BJ (cell line): ENCODE data around the gene UBAC2. TPM values are rescaled to one million over a fixed set of nuclear protein-coding genes. Genes with fewer than 3 reads are reported as not detected.

ENCODE experiments used
- CTCF ChIA-PET: fragments of 350-600 bp; formaldehyde crosslinking; extraction: SDS; loops from one replicate; lab custom pipeline; 2021; ENCODE audit warnings: antibody characterized with exemption, inconsistent platforms; lab: Yijun Ruan, JAX
- POLR2A ChIA-PET: fragments of 300-600 bp; sonication (Branson Sonifier 250); formaldehyde crosslinking; extraction: SDS; loops from one replicate; lab custom pipeline; 2021; ENCODE audit warnings: antibody characterized with exemption; lab: Charles Lee
- DNase-seq: peaks from one replicate; pipeline ENCODE4 v3.0.0-alpha.2; 2011; ENCODE audit warnings: low read depth
- H3K27me3 ChIP-seq: 2 replicates; pipeline ENCODE4 v1.6.0; 2011; ENCODE audit warnings: low read length; ENCODE audit not compliant: control insufficient read depth, insufficient read depth
- H3K36me3 ChIP-seq: 2 replicates; pipeline ENCODE4 v1.5.1; 2011; ENCODE audit warnings: low read length; ENCODE audit not compliant: control insufficient read depth, insufficient read depth
- H3K4me3 ChIP-seq: 2 replicates; pipeline ENCODE4 v1.5.1; 2011; ENCODE audit warnings: low read depth, mild to moderate bottlenecking, control low read depth, low read length
- polyA plus RNA-seq: library from polyadenylated mRNA; depleted of rRNA; stranded (reverse); fragments of >200 nt; gene quantifications from 2 replicates; pipeline ENCODE4 v1.2.3, GENCODE V29; 2011
- TF ChIP-seq, protein P1 (sequence below): IDR thresholded peaks from 2 replicates; pipeline ENCODE4 v1.5.1; 2011; ENCODE audit warnings: low read depth, mild to moderate bottlenecking, control low read depth, inconsistent platforms, low read length, moderate library complexity; ENCODE audit not compliant: insufficient read depth

Gene UBAC2
- polyA plus RNA-seq, 1 experiment = 84.7 TPM

DNA sequence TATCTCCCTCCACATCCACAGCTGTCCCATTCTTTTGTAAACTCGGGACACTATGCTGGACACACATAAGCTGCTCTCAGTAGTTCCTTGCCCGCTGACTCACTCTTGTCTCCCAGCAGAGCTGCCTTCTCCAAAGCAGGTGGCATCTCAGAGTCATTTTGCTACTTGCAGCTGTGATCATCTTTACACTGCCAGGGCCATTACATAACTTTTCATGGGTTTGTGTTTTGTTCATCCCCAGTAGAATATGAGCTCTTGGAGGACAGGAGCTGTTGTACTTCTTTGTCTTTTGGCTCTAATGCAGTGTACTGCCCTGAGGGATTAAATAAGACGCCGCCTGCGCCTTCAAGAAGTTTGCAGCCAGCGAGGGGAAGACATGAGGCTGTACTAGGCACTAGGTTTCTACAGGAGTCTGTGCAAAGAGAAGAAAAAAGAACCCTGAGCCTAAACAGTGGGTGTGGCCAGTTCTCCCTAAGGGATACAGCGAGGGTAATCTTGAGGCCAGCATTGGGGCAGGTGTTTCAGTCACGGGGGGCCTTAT lies 147.3 kb downstream of the UBAC2 start:
- ChIA-PET POLR2A (no interaction called here), CTCF (interaction anchor here (0.6 to 1.5 kb wide), 2 partner anchors 10 to 1172 kb away, joined by 3 to 4 read pairs; no protein-coding TSS in a partner anchor)
- peaks cover 8% of the 10 kb centered on the region for H3K36me3 ChIP-seq
- H3K27me3 ChIP-seq = no peaks in the 10 kb centered on the region
- no peak for DNase-seq
- TF ChIP-seq, protein P1, sequence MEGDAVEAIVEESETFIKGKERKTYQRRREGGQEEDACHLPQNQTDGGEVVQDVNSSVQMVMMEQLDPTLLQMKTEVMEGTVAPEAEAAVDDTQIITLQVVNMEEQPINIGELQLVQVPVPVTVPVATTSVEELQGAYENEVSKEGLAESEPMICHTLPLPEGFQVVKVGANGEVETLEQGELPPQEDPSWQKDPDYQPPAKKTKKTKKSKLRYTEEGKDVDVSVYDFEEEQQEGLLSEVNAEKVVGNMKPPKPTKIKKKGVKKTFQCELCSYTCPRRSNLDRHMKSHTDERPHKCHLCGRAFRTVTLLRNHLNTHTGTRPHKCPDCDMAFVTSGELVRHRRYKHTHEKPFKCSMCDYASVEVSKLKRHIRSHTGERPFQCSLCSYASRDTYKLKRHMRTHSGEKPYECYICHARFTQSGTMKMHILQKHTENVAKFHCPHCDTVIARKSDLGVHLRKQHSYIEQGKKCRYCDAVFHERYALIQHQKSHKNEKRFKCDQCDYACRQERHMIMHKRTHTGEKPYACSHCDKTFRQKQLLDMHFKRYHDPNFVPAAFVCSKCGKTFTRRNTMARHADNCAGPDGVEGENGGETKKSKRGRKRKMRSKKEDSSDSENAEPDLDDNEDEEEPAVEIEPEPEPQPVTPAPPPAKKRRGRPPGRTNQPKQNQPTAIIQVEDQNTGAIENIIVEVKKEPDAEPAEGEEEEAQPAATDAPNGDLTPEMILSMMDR = no peak
- H3K4me3 ChIP-seq = no peak overlapping the region

DNA sequence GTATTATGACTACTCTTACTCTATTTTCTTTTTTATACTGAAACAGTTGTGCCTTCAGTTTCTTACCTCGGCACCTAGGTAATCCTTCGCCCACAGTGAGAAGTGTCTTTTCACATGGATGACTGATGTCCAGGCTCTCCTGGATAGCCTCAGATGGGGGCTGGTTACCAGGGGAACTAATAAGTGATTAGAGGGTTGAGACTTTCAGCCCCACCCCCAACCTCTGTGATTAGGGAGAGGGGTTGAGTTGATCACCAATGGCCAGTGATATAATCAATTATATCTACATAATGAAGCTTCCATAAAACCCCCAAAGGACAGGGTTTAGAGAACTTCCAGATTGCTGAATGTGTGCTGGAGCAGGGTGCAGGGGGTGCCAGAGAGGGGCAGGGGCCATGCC lies 149.5 kb downstream of the UBAC2 start:
- no peak for DNase-seq
- TF ChIP-seq, protein P1 = no peak
- ChIA-PET POLR2A (no interaction called here), CTCF (no interaction called here)
- Histone ChIP-seq H3K36me3 (peaks cover 7% of the 10 kb centered on the region), H3K4me3 (no peak overlapping the region), H3K27me3 (no peaks in the 10 kb centered on the region)

DNA sequence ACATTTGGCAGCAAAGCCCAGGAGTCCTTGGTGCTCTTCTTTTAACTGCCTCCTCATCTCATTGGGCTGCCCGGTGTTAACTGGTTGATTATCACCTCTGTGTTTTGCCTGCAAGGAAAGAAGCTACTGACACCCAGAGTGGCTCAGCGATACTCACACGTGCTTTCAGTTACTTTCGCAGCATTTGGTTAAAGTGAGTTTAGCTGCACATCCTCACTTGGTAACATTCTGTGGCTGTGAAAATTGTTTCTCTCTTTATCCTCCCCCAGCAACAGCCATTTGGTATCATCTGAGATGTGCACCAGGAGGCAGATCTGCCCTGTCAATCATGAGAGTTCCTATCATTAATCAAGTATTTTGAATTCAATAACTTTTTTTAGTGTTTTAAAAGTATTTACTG lies 151.1 kb downstream of the UBAC2 start:
- H3K4me3 ChIP-seq = no peak overlapping the region
- peaks cover 9% of the 10 kb centered on the region for H3K36me3 ChIP-seq
- ChIA-PET POLR2A (no interaction called here), CTCF (interaction anchor here (1.0 kb wide), 1 partner anchor 36 kb away, joined by 4 read pairs; no protein-coding TSS in a partner anchor)
- H3K27me3 ChIP-seq = no peaks in the 10 kb centered on the region
- TF ChIP-seq, protein P1 = no peak
- DNase-seq = no peak

DNA sequence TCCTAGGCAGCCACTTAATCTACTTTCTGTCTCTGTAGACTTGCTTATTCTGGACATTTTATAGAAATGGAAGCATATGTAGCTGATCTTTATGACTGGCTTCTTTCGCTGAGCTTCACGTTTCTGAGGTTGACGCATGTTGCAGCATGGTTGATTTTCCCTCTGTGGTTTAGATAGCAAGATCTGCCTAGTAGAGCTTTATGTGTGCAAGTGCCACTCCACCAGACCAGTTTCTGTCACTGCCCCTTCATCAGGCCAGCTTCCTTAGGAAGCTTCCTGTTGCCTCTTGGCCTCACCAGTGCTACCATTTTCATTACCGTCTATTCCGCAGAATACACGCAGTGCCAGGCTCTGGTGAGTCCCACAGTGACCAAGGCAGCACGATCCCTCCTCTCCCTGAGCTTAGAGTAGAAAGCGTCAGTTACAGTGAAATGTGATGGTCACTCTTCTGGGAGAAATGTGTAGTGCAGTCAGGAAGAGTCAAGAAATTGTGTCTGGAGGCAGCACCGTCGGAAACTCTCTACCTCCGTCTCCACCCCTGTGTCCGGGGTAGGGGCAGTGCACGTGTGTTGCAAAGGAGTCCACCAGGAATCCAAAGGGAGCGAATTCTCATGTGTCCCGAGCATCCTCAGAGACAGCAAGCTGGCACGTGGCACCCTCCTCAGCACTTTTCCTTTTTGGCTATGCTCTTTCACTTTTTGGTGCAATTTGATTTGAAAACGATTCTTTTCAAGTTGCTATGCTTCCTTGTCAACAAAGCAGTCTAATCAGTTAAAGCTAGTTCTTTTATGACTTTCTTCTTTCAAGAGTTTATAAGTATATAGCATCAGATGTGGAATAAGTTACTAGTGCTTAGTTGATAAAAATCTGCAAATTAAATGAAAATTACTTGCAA lies 151.9 kb downstream of the UBAC2 start:
- no peak overlapping the region for H3K4me3 ChIP-seq

DNA sequence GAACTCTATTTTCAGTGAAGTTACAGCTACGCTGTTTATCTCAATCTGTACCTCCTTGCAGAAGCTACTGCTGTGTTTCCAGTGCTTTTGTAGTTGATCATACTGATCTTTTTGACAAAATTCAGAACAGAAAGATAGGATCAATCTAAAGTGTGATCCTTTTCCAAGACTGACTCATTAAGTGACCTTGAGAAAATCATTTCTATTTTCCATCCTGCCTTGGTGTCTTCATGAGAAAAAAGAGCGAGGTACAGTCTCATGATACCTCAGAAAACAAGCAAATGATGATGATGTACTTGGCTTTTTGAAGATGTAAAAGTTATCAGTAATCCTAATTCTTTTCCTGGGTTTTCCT lies 152.6 kb downstream of the UBAC2 start:
- Histone ChIP-seq H3K36me3 (peaks cover 5% of the 10 kb centered on the region; the same call in 1 of the 2 replicates), H3K27me3 (no peaks in the 10 kb centered on the region), H3K4me3 (no peak overlapping the region)
- ChIA-PET CTCF (no interaction called here), POLR2A (no interaction called here)
- DNase-seq = no peak
- TF ChIP-seq, protein P1 = no peak

More for the DNA sequence above, 151.9 kb downstream of the UBAC2 start:
- H3K36me3 ChIP-seq = peaks cover 6% of the 10 kb centered on the region; the same call in 1 of the 2 replicates
- POLR2A ChIA-PET = no interaction called here
- CTCF ChIA-PET = interaction anchor here (0.7 to 1.0 kb wide), 3 partner anchors 12 to 84 kb away, joined by 3 to 4 read pairs (median 3); no protein-coding TSS in a partner anchor
- H3K27me3 ChIP-seq = no peaks in the 10 kb centered on the region
- DNase-seq = no peak
- TF ChIP-seq, protein P1 = no peak
